Gastrocnemius medialis (tissue), 4 donors: Measurements from ENCODE around the gene MS4A18. TPM values are rescaled to one million over a fixed set of nuclear protein-coding genes. Genes with fewer than 3 reads are reported as not detected.
"Not testable (repeated sequence)": the region's sequence is repeated elsewhere in the genome, so short reads cannot be mapped to it uniquely, and the experiment has no call there.

ENCODE experiments used
- ATAC-seq, 2 donors: fragments of 150-250 bp; one replicate each; pipeline ENCODE4 v1.9.1; 2016
- DNase-seq, 2 donors: peaks; one replicate each; pipeline ENCODE4 v3.0.0-alpha.2; 2019
- H3K27ac ChIP-seq, 4 donors: fragments of 200-600 bp; sonication (generic); 1 replicate in 1 of 4; 2 replicates in 3 of 4; pipeline ENCODE4 v1.5.1; 2016 to 2018; ENCODE audit warnings: mild to moderate bottlenecking in 2 of 4, moderate library complexity in 1 of 4
- H3K27me3 ChIP-seq, 3 donors: fragments of 200-600 bp; sonication (generic) in 2 of 3; 1 replicate in 1 of 3; 2 replicates in 2 of 3; pipeline versions ENCODE4 v1.5.1 to v1.6.0; 2016 to 2019; ENCODE audit warnings: mild to moderate bottlenecking in 1 of 3, moderate library complexity in 1 of 3
- H3K36me3 ChIP-seq, 2 donors: fragments of 200-600 bp; sonication (generic) in 1 of 2; one replicate each; pipeline ENCODE4 v1.5.1; 2017 to 2018
- H3K4me1 ChIP-seq, 2 donors: fragments of 200-600 bp; sonication (generic) in 1 of 2; one replicate each; pipeline ENCODE4 v1.5.1; 2016 to 2017; ENCODE audit warnings: mild to moderate bottlenecking in 2 of 2
- H3K4me3 ChIP-seq, 4 donors: fragments of 200-600 bp; sonication (generic) in 3 of 4; 1 replicate in 1 of 4; 2 replicates in 3 of 4; pipeline ENCODE4 v1.5.1; 2016 to 2019; ENCODE audit warnings: mild to moderate bottlenecking in 2 of 4
- H3K9me3 ChIP-seq, 3 donors: fragments of 200-600 bp; sonication (generic) in 2 of 3; 1 replicate in 1 of 3; 2 replicates in 2 of 3; pipeline ENCODE4 v1.5.1; 2016 to 2019
- POLR2A ChIP-seq, 2 donors: fragments of 450-650 bp; IDR thresholded peaks; one replicate each; pipeline ENCODE4 v1.6.1; 2017; ENCODE audit warnings: antibody characterized with exemption in 2 of 2, mild to moderate bottlenecking in 2 of 2, moderate library complexity in 2 of 2
- in situ Hi-C, 4 donors: fragments of 200-750 bp; cut with MboI; loops; one replicate each; pipeline versions ENCODE4 v1.15.0 to v1.8.0; 2017; ENCODE audit warnings: low sequenced_read_pairs in 4 of 4
- intact Hi-C: fragments of 100-400 bp; cut with DNase I; formaldehyde crosslinking; loops from one replicate; pipeline ENCODE4 v1.15.1; 2023; ENCODE audit warnings: low total_unique reads
- total RNA-seq, 4 donors: library from RNA; depleted of rRNA; stranded (reverse); fragments of >200 nt; gene quantifications; one replicate each; pipeline versions ENCODE4 v1.1.0 to v1.2.3, GENCODE V29; 2016
- TF ChIP-seq, protein P1 (sequence below), 5 experiments: fragments of 450-650 bp in 3 of 5; fragments of 200-600 bp in 2 of 5; sonication (generic) in 2 of 5; IDR thresholded peaks in 4 of 5; conservative IDR thresholded peaks in 1 of 5; 1 replicate in 4 of 5; 2 replicates in 1 of 5; pipeline ENCODE4 v1.5.1; 2016 to 2019; ENCODE audit warnings: antibody characterized with exemption in 5 of 5, mild to moderate bottlenecking in 3 of 5, moderate library complexity in 3 of 5

The MS4A18 gene
- total RNA-seq, 4 donors from 2014 or later: not detected

DNA sequence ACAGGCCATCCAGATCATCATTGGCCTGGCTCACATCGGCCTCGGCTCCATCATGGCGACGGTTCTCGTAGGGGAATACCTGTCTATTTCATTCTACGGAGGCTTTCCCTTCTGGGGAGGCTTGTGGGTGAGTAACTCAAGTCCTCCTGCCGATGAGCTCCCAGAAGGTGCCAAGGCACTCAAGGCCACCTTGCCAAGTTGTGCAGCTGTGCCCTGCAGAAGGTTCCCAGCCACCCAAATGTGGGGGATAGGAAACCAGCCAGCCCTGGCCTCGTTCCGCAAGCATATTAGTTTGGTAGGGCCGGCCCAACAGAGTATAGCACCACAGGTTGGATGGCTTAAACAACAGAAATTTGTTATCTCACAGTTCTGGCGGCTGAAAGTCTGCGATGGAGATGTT is 21.1 kb upstream of the MS4A18 start:
- ATAC-seq (no peak), DNase-seq (no peak)
- TF ChIP-seq POLR2A (IDR thresholded peaks at IDR 0.05): no peak
- TF ChIP-seq, protein P1, sequence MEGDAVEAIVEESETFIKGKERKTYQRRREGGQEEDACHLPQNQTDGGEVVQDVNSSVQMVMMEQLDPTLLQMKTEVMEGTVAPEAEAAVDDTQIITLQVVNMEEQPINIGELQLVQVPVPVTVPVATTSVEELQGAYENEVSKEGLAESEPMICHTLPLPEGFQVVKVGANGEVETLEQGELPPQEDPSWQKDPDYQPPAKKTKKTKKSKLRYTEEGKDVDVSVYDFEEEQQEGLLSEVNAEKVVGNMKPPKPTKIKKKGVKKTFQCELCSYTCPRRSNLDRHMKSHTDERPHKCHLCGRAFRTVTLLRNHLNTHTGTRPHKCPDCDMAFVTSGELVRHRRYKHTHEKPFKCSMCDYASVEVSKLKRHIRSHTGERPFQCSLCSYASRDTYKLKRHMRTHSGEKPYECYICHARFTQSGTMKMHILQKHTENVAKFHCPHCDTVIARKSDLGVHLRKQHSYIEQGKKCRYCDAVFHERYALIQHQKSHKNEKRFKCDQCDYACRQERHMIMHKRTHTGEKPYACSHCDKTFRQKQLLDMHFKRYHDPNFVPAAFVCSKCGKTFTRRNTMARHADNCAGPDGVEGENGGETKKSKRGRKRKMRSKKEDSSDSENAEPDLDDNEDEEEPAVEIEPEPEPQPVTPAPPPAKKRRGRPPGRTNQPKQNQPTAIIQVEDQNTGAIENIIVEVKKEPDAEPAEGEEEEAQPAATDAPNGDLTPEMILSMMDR (IDR thresholded peaks at IDR 0.05 in 4 of 5, conservative IDR thresholded peaks at IDR 0.05 in 1 of 5): no peak
- no peak overlapping the region for H3K4me3 ChIP-seq
- no peaks in the 10 kb centered on the region for H3K9me3 ChIP-seq
- in situ Hi-C loops: no loop called here
- intact Hi-C loops: no loop called here
- H3K4me1 ChIP-seq: peaks cover 4 to 8% of the 10 kb centered on the region in 2 donors
- H3K27ac ChIP-seq: no peak overlapping the region
- no peaks in the 10 kb centered on the region for H3K36me3 ChIP-seq
- H3K27me3 ChIP-seq: no peaks in the 10 kb centered on the region

DNA sequence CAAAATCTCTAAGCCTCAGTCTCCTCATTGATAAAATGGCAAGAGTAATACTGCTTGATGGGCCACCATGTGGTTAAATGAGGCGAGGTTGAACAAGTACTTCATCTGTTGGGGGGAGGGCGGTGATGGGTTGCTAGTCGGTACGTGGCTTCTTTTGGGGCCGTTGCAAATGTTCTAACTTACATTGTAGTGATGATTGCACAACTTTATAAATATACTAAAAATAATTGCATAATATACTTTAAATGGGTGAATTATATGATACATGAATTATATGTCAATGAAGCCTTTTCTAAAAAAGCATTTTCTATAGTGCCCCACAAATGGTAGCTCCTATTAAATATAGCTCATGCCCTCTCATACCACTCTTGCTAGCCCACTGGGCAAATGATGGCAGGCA is 18.6 kb upstream of the MS4A18 start:
- intact Hi-C loops: no loop called here

DNA sequence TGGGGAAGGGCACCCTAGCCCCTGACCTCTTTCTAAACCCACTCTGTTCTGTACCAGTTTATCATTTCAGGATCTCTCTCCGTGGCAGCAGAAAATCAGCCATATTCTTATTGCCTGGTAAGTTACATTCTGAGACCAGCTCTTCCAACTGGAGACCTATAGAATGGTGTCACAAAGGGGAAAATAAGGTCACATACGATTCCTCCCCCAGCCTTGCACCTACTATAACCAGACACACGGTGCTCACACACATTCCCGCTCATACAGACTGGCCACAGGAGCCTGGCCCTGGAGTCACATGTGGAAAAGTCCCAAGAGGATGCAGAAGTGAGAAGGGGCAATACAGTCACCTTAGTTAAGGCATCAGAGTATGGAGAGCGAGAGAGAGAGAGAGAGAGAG is 17.6 kb upstream of the MS4A18 start:
- no peaks in the 10 kb centered on the region for H3K27me3 ChIP-seq
- TF ChIP-seq POLR2A (IDR thresholded peaks at IDR 0.05): no peak
- TF ChIP-seq, protein P1 (IDR thresholded peaks at IDR 0.05 in 4 of 5, conservative IDR thresholded peaks at IDR 0.05 in 1 of 5): no peak
- no peaks in the 10 kb centered on the region for H3K4me1 ChIP-seq
- no peak overlapping the region for H3K4me3 ChIP-seq
- intact Hi-C loops (no loop called here), in situ Hi-C loops (no loop called here)
- DNase-seq (no peak), ATAC-seq (no peak)
- H3K27ac ChIP-seq: no peak overlapping the region
- H3K9me3 ChIP-seq: no peaks in the 10 kb centered on the region
- no peaks in the 10 kb centered on the region for H3K36me3 ChIP-seq

More for the DNA sequence above, 18.6 kb upstream of the MS4A18 start:
- H3K4me1 ChIP-seq: no peaks in the 10 kb centered on the region
- in situ Hi-C loops: no loop called here
- no peaks in the 10 kb centered on the region for H3K9me3 ChIP-seq
- H3K4me3 ChIP-seq: no peak overlapping the region
- H3K27ac ChIP-seq: no peak overlapping the region
- TF ChIP-seq, protein P1 (IDR thresholded peaks at IDR 0.05 in 4 of 5, conservative IDR thresholded peaks at IDR 0.05 in 1 of 5): no peak
- TF ChIP-seq POLR2A (IDR thresholded peaks at IDR 0.05): no peak
- no peak for ATAC-seq
- H3K36me3 ChIP-seq: no peaks in the 10 kb centered on the region
- DNase-seq: no peak
- no peaks in the 10 kb centered on the region for H3K27me3 ChIP-seq

DNA sequence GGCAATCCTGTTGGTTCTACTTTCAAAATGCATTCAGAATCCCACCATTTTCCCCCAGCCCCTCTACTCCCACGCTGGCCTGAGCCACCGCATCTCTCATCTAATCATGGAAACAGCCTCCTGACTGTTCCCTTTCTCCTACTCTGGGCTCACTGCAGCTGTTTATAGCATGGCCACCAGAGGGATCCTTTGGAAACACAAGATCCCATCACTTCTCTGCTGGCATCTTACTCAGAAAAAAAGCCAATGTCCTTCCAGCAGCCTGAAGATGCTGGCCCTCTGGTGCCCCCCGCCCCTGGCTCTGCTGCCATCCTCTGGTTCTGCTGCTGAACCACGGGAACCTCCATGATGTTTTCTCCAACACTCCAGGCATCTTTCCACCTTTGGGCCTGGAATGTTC is 14.0 kb upstream of the MS4A18 start:
- intact Hi-C loops (no loop called here), in situ Hi-C loops (no loop called here)
- ATAC-seq (no peak), DNase-seq (no peak)
- no peaks in the 10 kb centered on the region for H3K27me3 ChIP-seq
- no peaks in the 10 kb centered on the region for H3K4me1 ChIP-seq
- no peaks in the 10 kb centered on the region for H3K36me3 ChIP-seq
- TF ChIP-seq POLR2A (IDR thresholded peaks at IDR 0.05): no peak
- TF ChIP-seq, protein P1 (IDR thresholded peaks at IDR 0.05 in 4 of 5, conservative IDR thresholded peaks at IDR 0.05 in 1 of 5): no peak
- no peak overlapping the region for H3K4me3 ChIP-seq
- H3K27ac ChIP-seq: no peak overlapping the region
- no peaks in the 10 kb centered on the region for H3K9me3 ChIP-seq

DNA sequence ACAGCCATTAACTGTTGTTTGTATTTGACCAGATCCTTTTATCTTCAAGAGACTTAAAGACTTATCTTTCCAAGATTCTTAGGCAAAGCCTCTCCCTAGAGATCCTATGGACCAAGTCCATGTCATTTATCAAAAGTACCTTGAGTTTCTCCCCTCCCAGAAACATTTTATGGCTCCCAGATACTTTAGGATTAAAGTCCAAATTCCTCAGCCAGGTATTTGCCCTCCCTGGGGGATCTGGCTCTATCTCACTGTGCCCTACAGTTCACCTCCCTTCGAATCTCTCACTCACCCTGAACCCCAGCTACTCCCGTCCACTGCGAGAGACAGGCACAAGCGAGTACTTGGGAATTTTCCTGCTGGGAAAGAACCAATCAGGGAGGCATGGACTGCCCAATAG is 13.2 kb upstream of the MS4A18 start:
- ATAC-seq: no peak
- DNase-seq: no peak

DNA sequence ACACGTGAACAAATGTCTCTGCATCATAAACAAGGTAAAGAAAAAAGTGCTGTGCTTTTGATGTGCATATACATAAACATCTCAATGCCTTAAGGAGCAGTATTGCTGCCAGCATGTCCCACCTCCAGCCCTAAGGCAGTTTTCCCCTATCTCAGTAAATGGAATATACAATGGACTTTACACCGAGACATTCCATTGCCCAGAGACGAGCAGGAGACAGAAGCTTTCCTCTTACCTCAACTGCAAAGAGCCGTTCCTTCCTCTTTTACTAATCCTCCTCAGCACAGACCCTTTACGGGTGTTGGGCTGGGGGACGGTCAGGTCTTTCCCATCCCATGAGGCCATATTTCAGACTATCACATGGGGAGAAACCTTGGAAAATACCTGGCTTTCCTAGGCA is 11.1 kb upstream of the MS4A18 start:
- H3K27ac ChIP-seq, H3K4me3 ChIP-seq, ATAC-seq, H3K27me3 ChIP-seq, H3K9me3 ChIP-seq, in situ Hi-C loops, DNase-seq, intact Hi-C loops, H3K4me1 ChIP-seq, H3K36me3 ChIP-seq: not testable (repeated sequence)

More for the DNA sequence above, 13.2 kb upstream of the MS4A18 start:
- in situ Hi-C loops (no loop called here), intact Hi-C loops (no loop called here)
- Histone ChIP-seq H3K36me3 (no peaks in the 10 kb centered on the region), H3K27me3 (no peaks in the 10 kb centered on the region), H3K27ac (no peak overlapping the region), H3K4me3 (no peak overlapping the region), H3K9me3 (no peaks in the 10 kb centered on the region), H3K4me1 (no peaks in the 10 kb centered on the region)
- TF ChIP-seq, protein P1 (IDR thresholded peaks at IDR 0.05 in 4 of 5, conservative IDR thresholded peaks at IDR 0.05 in 1 of 5): no peak
- TF ChIP-seq POLR2A (IDR thresholded peaks at IDR 0.05): no peak
